Esophagus squamous epithelium (tissue), 5 donors: ENCODE measurements around the gene CBFA2T3. TPM values are rescaled to one million over a fixed set of nuclear protein-coding genes. Genes with fewer than 3 reads are reported as not detected.

ENCODE experiments used
- DNase-seq: peaks from one replicate; lab custom pipeline; 2025; lab: John Stamatoyannopoulos, UW
- H3K27ac ChIP-seq, 4 donors: fragments of 200-600 bp; sonication (generic); one replicate each; pipeline ENCODE4 v1.5.1; 2016 to 2019; ENCODE audit warnings: mild to moderate bottlenecking in 1 of 4
- H3K27me3 ChIP-seq, 4 donors: fragments of 200-600 bp; sonication (generic); 1 replicate in 3 of 4; 2 replicates in 1 of 4; pipeline versions ENCODE4 v1.5.1 to v1.6.0; 2017 to 2021; ENCODE audit warnings: antibody characterized with exemption in 1 of 4
- H3K36me3 ChIP-seq, 3 donors: fragments of 200-600 bp; sonication (generic); one replicate each; pipeline ENCODE4 v1.5.1; 2016 to 2019
- H3K4me1 ChIP-seq, 3 donors: fragments of 200-600 bp; sonication (generic); one replicate each; pipeline ENCODE4 v1.5.1; 2017 to 2019
- H3K4me3 ChIP-seq, 4 donors: fragments of 200-600 bp; sonication (generic); 1 replicate in 3 of 4; 2 replicates in 1 of 4; pipeline ENCODE4 v1.5.1; 2016 to 2019; ENCODE audit warnings: mild to moderate bottlenecking in 2 of 4, moderate library complexity in 1 of 4
- H3K9me3 ChIP-seq, 3 donors: fragments of 200-600 bp; sonication (generic); one replicate each; pipeline ENCODE4 v1.5.1; 2016 to 2019
- POLR2A ChIP-seq, 4 donors: fragments of 450-650 bp; IDR thresholded peaks; one replicate each; pipeline ENCODE4 v1.6.1; 2017; ENCODE audit warnings: antibody characterized with exemption in 4 of 4, mild to moderate bottlenecking in 4 of 4, moderate library complexity in 3 of 4
- WGBS, 2 donors: methylation state at CpG; one replicate each; pipeline ENCODE4 v1.1.5; 2018; 5-methylcytosine and 5-hydroxymethylcytosine counted together
- intact Hi-C: fragments of 100-400 bp; cut with DNase I; formaldehyde crosslinking; loops from one replicate; pipeline ENCODE4 v1.15.0; 2022
- total RNA-seq, 4 donors: library from RNA; depleted of rRNA; stranded (reverse); fragments of >200 nt; gene quantifications; one replicate each; pipeline ENCODE4 v1.1.0, GENCODE V29; 2016
- TF ChIP-seq, protein P1 (sequence below), 6 experiments: fragments of 450-650 bp in 4 of 6; fragments of 200-600 bp in 2 of 6; sonication (generic) in 2 of 6; IDR thresholded peaks; one replicate each; pipeline ENCODE4 v1.5.1; 2016 to 2019; ENCODE audit warnings: antibody characterized with exemption in 6 of 6, mild to moderate bottlenecking in 4 of 6, moderate library complexity in 4 of 6
- donor health status: DM: yes; HTN: yes; CAD: no.

The CBFA2T3 gene
- total RNA-seq, 4 donors from 2014 or later: 0.18 to 2.7 (median 1.4) TPM

DNA sequence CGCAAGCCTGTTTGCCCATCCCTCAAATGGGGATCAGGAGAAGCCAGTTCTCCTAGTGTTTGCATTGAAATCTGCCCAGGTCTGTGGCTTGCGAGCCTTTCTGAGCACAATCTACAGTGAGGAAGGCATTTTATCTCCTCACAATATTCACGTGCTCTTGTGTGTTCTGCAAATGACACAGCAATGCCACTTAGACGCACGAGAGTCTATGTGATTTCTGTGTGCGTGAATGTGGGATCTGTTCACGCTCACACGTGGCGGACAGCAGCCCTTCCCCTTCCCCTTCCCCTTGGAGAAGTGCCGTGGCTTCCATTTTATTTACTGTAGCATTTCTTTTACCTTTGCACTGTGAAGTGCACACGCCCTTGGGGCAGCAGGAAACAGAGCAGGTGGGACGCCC, 17.7 kb upstream of the CBFA2T3 start:
- Histone ChIP-seq H3K4me1 (peaks cover 0 to 9% (median 0%) of the 10 kb centered on the region in 3 donors), H3K27ac (no peak overlapping the region), H3K9me3 (peaks cover 0 to 24% (median 18%) of the 10 kb centered on the region in 3 donors), H3K27me3 (peaks cover 0 to 89% (median 9%) of the 10 kb centered on the region in 4 donors), H3K36me3 (no peaks in the 10 kb centered on the region), H3K4me3 (no peak overlapping the region)
- DNase-seq: no peak
- TF ChIP-seq, protein P1, sequence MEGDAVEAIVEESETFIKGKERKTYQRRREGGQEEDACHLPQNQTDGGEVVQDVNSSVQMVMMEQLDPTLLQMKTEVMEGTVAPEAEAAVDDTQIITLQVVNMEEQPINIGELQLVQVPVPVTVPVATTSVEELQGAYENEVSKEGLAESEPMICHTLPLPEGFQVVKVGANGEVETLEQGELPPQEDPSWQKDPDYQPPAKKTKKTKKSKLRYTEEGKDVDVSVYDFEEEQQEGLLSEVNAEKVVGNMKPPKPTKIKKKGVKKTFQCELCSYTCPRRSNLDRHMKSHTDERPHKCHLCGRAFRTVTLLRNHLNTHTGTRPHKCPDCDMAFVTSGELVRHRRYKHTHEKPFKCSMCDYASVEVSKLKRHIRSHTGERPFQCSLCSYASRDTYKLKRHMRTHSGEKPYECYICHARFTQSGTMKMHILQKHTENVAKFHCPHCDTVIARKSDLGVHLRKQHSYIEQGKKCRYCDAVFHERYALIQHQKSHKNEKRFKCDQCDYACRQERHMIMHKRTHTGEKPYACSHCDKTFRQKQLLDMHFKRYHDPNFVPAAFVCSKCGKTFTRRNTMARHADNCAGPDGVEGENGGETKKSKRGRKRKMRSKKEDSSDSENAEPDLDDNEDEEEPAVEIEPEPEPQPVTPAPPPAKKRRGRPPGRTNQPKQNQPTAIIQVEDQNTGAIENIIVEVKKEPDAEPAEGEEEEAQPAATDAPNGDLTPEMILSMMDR (IDR thresholded peaks at IDR 0.05): no peak
- no peak for TF ChIP-seq POLR2A (IDR thresholded peaks at IDR 0.05)
- 27 to 56% methylated on average over 7 to 10 of the region's 12 CpGs for WGBS, 2 donors
- intact Hi-C loops: no loop called here

- peaks cover 0 to 95% (median 9%) of the 10 kb centered on the region in 4 donors for H3K27me3 ChIP-seq
- intact Hi-C loops: no loop called here
- DNase-seq: no peak
- 58 to 78% methylated on average over 4 to 9 of the region's 19 CpGs for WGBS, 2 donors
- peaks cover 0 to 9% (median 0%) of the 10 kb centered on the region in 3 donors for H3K4me1 ChIP-seq
- peaks cover 0 to 22% (median 16%) of the 10 kb centered on the region in 3 donors for H3K9me3 ChIP-seq
- no peak overlapping the region for H3K4me3 ChIP-seq
- no peaks in the 10 kb centered on the region for H3K36me3 ChIP-seq
- TF ChIP-seq POLR2A (IDR thresholded peaks at IDR 0.05): no peak
- TF ChIP-seq, protein P1 (IDR thresholded peaks at IDR 0.05): no peak
- H3K27ac ChIP-seq: no peak overlapping the region
Observed at GRCh38 chr16:88993946-88994600, 17.1 kb upstream of the CBFA2T3 start.

GRCh38 chr16:88993166-88993761, 16.3 kb upstream of the CBFA2T3 start:
- intact Hi-C loops: no loop called here
- H3K4me1 ChIP-seq: peaks cover 0 to 9% (median 0%) of the 10 kb centered on the region in 3 donors
- peaks cover 0 to 15% (median 14%) of the 10 kb centered on the region in 3 donors for H3K9me3 ChIP-seq
- DNase-seq: no peak
- 0 to 13% methylated on average over 4 to 5 of the region's 6 CpGs for WGBS, 2 donors
- no peaks in the 10 kb centered on the region for H3K36me3 ChIP-seq
- H3K27me3 ChIP-seq: peaks cover 0 to 100% (median 9%) of the 10 kb centered on the region in 4 donors
- H3K27ac ChIP-seq: peak overlapping the region in 2 of 4 donors; percentile 5 to 13
- no peak overlapping the region for H3K4me3 ChIP-seq
- TF ChIP-seq, protein P1 (IDR thresholded peaks at IDR 0.05): no peak
- TF ChIP-seq POLR2A (IDR thresholded peaks at IDR 0.05): no peak

GRCh38 chr16:88992351-88993165, 15.6 kb upstream of the CBFA2T3 start:
- Histone ChIP-seq H3K36me3 (no peaks in the 10 kb centered on the region), H3K27me3 (peaks cover 0 to 95% (median 9%) of the 10 kb centered on the region in 4 donors), H3K27ac (peak overlapping the region in 2 of 4 donors; percentile 5 to 13)

More at GRCh38 chr16:88992351-88993165, 15.6 kb upstream of the CBFA2T3 start:
- intact Hi-C loops: no loop called here
- DNase-seq: no peak
- H3K9me3 ChIP-seq: peaks cover 0 to 8% (median 7%) of the 10 kb centered on the region in 3 donors
- TF ChIP-seq, protein P1 (IDR thresholded peaks at IDR 0.05): no peak
- no peak for TF ChIP-seq POLR2A (IDR thresholded peaks at IDR 0.05)
- no peak overlapping the region for H3K4me3 ChIP-seq
- H3K4me1 ChIP-seq: peaks cover 0 to 9% (median 0%) of the 10 kb centered on the region in 3 donors
- WGBS, 2 donors: 13% methylated on average over 12 of the region's 36 CpGs; no CpG with 5 or more reads in 1 of the 2 donors
